Epithelial cell of alveolus of lung (primary cell): ENCODE results near the gene ZNF165. TPM values are rescaled to one million over a fixed set of nuclear protein-coding genes. Genes with fewer than 3 reads are reported as not detected.

Experiments used
- total RNA-seq: library from RNA; depleted of rRNA; stranded (reverse); fragments of >200 nt; gene quantifications from 2 replicates; pipeline ENCODE4 v1.2.1, GENCODE V29; 2015

ZNF165 gene
- 0.16 and 0.39 TPM in 2 replicates for total RNA-seq

DNA sequence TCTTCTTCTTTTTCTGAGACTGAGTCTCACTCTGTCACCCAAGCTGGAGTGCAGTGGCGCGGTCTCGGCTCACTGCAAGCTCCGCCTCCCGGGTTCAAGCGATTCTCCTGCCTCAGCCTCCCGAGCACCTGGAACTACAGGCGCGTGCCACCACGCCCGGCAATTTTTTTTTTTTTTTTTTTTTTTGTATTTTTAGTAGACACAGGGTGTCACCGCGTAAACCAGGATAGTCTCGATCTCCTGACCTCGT is at the start of gene ZNF165:
Gene ZNF165 (plus strand): TSS at position 188 of the 250 bp plus-strand sequence. CDS start 4,913 bp downstream, outside the sequence.

DNA sequence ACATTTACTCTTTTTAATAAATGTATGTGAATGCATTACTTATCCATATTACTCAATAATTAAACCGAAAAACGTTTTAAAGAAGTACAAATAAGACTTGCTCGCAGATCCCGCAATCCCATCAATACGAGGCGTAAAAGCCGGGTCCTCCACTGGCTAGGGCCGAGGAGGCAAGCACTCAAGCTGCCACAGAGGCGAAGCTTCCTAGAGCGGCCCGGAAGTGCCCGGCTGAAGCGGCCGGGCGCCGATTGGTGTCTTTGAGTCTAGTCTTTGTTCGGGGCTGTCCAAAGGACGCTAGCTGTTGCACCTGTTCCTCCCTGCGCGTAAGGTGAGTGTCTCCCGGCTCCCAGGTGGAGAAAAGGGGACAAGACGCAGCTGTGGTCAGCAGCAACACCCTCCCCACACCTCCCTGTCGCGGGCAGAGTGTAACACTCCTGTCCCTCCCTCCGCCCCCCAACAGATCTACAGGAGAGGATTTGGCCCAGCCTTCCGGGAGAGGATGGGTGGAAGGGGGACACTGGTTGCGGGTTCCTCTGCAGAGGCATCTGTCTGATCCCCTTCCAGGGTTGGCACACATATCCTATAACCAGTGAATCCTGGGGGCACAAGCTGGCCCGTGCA is 44.1 kb downstream of the ZNF165 start, which contains the start of gene ZSCAN16:
Gene ZSCAN16 (plus strand): TSS at position 260 of the 621 bp plus-strand sequence. CDS start 835 bp downstream, outside the sequence.

Other genes with a start within 250 kb of the ZNF165 start
- not detected in 2 replicates for gene OR2B2, start 168.2 kb upstream of the ZNF165 start, total RNA-seq
- not detected in 2 replicates for gene OR2B6, start 123.3 kb upstream of the ZNF165 start, total RNA-seq
- 0.52 and 0.80 TPM in 2 replicates for gene ZSCAN16, start 44.0 kb downstream of the ZNF165 start, total RNA-seq
- gene ZKSCAN8, start 61.3 kb downstream of the ZNF165 start, total RNA-seq, result 8.7 and 22.0 TPM in 2 replicates
- 10.1 and 10.3 TPM in 2 replicates for gene ZSCAN9, start 144.7 kb downstream of the ZNF165 start, total RNA-seq
- 3.9 and 5.3 TPM in 2 replicates for gene ZKSCAN4, start 171.7 kb downstream of the ZNF165 start, total RNA-seq
- gene NKAPL, start 178.7 kb downstream of the ZNF165 start, total RNA-seq, result 2.3 and 2.5 TPM in 2 replicates
- 6.7 and 12.5 TPM in 2 replicates for gene ZSCAN26, start 186.6 kb downstream of the ZNF165 start, total RNA-seq
- gene PGBD1, start 201.0 kb downstream of the ZNF165 start, total RNA-seq, result 7.2 and 8.0 TPM in 2 replicates